Lower leg skin (tissue), 3 donors: ENCODE data around the gene LPA.
"Not testable (repeated sequence)": the region's sequence is repeated elsewhere in the genome, so short reads cannot be mapped to it uniquely, and the experiment has no call there.

ENCODE experiments used
- POLR2A ChIP-seq, 2 donors: fragments of 450-650 bp; IDR thresholded peaks; one replicate each; pipeline ENCODE4 v1.6.1; 2016 to 2017; ENCODE audit warnings: antibody characterized with exemption in 2 of 2, mild to moderate bottlenecking in 1 of 2, moderate library complexity in 1 of 2
- TF ChIP-seq, protein P1 (sequence below), 3 donors: fragments of 450-650 bp; IDR thresholded peaks; one replicate each; pipeline ENCODE4 v1.5.1; 2016; ENCODE audit warnings: antibody characterized with exemption in 3 of 3, mild to moderate bottlenecking in 3 of 3, moderate library complexity in 2 of 3

DNA sequence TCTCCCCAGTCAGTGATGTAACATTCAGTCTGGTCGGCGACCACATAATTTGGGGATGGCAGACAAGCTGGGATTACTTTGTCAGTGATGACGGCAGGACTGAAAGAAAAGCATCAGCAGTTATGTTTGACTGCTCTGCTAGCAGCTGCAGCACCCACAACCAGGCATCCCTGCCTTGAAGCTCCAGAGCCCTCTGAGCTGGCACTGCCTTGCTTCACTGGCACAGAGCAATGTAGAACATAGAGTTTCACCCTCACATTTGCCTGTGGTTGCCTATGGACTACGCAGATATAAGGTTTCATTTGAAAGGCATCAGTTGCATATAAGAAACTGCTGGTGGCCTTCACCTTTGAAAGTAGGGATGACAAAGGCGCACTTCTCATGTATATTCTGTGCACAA is 12.3 kb upstream of the LPA start:
- TF ChIP-seq, protein P1, sequence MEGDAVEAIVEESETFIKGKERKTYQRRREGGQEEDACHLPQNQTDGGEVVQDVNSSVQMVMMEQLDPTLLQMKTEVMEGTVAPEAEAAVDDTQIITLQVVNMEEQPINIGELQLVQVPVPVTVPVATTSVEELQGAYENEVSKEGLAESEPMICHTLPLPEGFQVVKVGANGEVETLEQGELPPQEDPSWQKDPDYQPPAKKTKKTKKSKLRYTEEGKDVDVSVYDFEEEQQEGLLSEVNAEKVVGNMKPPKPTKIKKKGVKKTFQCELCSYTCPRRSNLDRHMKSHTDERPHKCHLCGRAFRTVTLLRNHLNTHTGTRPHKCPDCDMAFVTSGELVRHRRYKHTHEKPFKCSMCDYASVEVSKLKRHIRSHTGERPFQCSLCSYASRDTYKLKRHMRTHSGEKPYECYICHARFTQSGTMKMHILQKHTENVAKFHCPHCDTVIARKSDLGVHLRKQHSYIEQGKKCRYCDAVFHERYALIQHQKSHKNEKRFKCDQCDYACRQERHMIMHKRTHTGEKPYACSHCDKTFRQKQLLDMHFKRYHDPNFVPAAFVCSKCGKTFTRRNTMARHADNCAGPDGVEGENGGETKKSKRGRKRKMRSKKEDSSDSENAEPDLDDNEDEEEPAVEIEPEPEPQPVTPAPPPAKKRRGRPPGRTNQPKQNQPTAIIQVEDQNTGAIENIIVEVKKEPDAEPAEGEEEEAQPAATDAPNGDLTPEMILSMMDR (IDR thresholded peaks at IDR 0.05): not testable (repeated sequence)
- not testable (repeated sequence) for TF ChIP-seq POLR2A (IDR thresholded peaks at IDR 0.05)
